Islet precursor cell (in vitro differentiated cells): Measurements from ENCODE around the gene WDR82.
A peak's percentile ranks its signal among the peaks of the same experiment; 100 is the strongest.

Experiments used
- DNase-seq: peaks from one replicate; pipeline ENCODE4 v3.0.0-alpha.2; 2018

Gene WDR82, protein sequence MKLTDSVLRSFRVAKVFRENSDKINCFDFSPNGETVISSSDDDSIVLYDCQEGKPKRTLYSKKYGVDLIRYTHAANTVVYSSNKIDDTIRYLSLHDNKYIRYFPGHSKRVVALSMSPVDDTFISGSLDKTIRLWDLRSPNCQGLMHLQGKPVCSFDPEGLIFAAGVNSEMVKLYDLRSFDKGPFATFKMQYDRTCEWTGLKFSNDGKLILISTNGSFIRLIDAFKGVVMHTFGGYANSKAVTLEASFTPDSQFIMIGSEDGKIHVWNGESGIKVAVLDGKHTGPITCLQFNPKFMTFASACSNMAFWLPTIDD

DNA sequence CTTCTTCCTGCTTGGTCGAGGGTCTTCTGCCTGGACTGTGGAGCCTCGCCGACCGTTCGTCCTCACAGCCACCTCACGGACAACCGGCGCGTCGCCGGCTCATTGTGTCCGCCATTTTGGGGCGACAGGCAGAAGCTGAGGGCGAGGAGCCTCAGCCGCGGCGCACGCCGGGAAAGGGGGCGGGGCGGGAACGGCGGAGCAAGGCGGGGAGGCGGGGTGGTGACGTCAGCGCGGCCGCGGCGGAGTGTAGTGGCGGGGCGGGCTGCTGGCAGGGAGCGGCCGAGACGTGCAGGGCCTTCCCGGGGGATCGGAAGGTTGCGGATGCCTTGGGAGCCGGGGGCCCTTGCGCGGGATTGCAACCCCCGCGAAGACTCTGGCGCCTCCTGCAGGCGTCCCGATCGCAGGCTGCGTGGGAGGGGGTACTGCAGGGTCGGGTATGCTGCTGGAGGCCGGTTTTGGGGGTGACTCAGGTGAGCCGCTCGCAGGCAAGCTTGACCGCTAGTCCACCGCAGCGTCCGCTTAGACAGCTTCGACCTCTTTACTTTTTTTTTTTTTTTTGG, at the start of gene WDR82:
Gene WDR82 (minus strand): TSS at position 140 of the 560 bp plus-strand sequence. CDS start 288 bp downstream, outside the sequence.
- DNase-seq: peak; percentile 98

DNA sequence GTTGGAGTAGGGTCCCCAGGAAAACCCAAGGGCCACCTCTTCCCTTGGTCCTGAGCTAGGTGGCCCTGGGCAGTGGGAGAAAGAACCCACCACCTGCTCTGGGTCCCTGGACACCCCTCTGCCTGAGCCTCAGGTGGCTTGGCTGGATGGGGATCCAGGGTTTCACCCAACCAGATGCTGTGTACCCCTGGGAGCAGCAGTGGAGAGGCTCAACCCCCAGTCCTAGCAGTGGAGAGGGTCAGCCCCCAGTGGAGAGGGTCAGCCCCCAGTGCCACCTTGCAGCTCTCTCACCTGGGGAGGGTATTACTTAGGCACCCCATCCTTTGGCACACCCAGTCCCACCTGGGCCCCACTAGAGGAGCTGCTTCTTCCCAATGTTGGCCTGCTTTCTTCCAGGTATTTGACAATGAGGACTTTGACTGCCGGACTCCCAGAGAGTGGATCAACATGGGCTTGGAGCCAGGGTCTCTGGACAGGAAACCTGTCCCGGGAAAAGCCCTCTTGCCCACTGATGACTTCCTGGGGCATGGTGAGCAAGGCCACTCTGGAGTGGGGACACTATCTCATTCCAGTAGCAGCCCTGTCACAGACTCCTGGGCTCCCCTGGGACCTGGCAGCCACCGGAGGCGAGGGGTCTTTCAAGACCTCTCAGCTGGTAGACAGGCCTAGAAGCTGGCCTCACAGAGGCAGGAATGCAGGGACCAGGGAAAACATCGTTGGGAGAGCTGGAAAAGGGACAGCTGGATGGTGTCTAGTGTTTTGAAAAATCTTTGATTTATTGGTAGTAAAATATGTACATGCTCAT, 49.2 kb upstream of the WDR82 start:
- DNase-seq: no peak

DNA sequence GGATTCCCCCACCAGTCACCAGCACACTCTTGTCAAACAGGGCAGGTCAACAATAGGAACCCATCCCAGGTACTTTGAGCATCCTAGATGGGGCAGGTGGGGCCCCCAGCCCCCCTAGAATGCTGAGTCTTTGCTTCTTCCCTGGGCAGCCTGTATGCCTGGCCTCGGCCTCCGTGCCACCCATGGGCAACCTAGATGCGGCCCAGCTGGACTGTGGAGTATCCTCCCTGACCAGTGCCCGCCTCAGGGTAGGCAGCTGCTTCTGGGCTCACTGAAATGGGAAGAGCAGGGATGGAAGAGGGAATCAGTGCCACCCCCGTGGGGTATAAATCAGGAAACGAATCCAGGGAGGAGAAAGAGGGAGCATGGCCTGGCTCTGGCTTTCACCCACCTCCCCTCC, 48.5 kb upstream of the WDR82 start:
- no peak for DNase-seq

DNA sequence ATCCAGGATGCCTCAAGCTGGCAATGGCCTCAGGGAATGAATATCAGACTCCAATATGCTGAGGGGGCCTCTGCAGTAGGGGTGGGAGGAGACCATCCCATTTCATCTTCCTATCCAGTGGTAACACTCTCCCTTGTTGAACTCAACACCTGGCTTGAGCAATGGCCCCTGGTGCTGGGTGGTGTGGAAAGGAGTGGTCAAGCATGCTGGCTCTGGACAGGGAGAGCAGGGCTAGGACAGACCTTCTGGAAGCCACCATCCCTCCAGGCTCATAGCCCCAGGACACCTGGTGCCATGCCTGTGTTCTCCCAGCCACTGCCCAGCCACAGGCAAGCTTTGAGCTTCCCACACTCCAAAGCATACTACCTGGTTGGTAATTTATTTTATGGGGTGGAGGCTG, 47.2 kb upstream of the WDR82 start:
- no peak for DNase-seq

DNA sequence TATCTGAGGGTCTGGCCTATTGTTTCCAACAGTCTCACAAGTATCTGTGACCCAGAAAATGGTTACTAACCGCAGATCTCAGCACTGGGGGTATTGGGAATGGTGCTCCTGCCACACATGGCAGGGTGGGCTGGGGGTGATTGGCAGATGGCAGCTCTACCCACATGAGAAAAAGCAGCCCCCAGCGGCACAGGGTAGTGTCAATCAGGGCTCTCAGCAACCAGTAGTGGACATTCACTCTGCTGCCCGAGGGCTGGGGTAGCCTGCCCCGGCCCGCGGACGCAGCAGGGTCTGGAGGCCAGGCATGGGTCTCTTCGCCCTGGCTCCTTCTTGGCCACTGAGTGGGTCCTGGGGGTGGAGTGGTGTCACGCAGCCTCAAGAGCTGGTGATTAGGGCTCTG, 46.2 kb upstream of the WDR82 start:
- DNase-seq: no peak

DNA sequence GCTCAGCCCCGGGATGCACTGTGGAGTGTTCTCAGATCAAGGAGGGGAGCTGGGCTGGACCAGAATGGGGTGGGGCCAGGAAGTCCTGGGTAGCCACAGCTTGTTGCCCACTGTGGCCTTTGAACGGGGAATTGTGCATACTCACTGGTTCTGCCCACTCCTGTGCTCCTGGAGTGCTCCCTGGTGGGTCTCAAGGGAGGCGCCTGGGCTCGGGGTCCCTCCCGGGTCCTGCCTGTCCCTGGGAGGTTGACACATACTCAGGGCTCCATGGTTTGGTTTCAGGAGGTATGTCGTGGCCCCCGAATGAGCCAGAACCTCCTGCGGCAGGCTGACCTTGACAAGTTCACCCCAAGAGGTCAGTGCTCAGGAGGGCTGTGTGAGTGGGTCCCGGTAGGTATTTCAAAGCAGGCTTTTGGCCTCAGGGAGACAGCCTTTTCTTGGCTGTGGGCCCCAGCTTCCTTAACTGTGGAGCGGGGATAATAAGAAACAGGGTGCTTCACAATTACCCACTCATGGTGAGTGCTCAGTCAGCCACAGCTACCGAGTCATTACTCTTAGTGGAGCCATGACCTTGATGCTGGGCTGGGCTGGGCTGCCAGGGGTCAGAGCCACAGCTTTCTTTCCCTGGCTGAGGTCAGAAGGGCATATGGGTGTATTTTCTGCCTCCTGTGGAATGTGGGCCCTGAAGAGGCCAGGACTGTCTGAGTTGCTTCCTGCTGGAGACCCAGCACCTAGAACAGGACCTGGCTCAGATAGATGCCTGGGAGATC, 45.3 kb upstream of the WDR82 start:
- peak; percentile 72 for DNase-seq

DNA sequence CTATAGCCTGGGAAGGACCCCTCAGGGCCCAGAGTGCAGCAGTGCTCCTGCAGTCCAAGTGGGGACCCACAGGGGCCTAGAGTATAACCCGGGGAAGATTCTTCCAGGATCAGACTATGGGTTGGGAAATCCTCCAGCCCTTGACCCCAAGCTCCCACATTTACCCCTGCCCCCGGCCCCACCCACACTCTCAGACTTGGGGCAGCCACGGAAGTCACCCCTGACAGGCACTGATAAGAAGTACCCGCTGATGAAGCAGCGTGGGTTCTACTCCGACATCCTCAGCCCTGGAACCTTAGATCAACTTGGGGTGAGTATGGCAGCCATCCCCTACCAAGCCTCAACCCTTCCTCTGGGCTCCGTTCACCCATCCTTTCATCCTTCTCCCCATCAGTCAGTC, 44.0 kb upstream of the WDR82 start:
- no peak for DNase-seq

DNA sequence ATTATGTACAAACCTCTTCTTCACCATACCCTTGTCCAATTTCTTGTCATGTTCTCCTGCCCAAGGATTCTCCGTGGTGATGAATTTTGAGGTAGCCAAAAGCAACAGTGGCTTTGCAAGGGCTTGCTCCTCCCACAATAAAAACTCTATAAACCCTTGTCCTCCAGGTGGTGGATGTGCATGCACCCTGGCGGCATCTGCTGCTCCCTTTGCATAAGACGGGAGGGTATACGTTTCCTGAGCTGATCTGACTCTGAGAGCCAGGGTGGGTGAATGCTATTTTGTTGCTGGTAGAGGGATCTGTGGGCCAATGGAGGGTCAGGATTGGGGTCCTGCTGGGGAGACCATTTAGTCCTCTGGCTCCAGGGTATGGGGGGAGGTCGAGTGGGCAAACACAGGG, 43.0 kb upstream of the WDR82 start:
- DNase-seq: no peak

DNA sequence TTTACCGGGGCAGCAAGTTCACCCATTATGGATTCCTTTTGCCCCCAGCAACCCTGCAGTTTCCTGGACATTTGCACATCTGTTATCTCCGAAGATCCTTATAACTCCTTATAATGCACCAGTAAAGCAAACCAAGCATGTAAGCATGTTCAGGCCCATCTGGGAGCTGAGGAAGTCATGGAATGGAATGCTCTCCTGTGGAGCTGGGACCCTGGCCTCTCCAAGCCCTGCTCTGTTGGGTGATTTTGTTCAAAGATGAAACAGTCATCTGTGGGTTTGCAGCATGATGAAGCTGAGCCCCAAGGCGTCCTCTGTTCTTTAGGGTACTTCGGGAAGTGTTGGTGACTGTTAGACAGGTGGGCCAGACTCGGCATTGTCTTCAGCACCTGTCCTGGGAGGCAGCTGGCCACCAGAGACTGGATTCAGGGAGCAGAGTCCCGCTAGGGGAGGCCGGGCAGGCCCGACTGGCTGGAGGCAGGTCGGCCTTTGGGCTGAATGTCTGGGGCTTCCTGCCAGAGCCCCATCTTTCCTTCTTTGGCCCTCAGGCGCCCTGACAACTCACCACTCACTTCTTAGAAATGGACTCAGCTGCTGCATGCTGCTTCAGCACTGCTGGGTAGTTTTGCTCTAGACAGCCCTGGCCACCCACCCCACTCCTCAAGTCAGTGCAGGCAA, 41.6 kb upstream of the WDR82 start:
- DNase-seq: no peak

DNA sequence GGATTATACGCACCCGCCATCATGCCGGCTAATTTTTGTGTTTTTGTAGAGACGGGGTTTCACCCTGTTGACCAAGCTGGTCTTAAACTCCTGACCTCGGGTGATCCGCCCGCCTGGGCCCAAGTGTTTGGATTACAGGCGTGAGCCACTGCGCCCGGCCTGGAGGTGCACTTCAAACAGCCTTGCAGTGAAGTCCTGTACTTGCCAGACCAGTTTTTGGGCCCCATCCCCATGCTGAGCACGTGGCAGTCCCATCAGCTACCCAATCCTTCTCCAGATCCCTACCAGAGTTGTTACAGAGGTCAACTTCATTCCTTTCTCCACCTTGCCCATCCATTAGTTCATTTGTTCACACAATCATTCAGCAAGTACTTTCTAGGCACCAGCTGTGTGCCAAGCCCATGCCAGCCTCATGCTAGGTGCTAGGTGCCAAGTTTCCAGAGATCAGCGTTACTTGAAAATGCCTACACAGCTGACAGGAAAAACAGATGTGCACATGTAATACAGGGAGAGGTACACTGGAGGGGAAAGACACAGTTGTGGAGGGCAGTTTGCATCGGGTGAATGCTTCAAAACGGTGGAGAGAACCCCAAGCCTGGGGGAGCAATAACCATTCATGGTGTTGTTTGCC, 39.9 kb upstream of the WDR82 start:
- DNase-seq: no peak

DNA sequence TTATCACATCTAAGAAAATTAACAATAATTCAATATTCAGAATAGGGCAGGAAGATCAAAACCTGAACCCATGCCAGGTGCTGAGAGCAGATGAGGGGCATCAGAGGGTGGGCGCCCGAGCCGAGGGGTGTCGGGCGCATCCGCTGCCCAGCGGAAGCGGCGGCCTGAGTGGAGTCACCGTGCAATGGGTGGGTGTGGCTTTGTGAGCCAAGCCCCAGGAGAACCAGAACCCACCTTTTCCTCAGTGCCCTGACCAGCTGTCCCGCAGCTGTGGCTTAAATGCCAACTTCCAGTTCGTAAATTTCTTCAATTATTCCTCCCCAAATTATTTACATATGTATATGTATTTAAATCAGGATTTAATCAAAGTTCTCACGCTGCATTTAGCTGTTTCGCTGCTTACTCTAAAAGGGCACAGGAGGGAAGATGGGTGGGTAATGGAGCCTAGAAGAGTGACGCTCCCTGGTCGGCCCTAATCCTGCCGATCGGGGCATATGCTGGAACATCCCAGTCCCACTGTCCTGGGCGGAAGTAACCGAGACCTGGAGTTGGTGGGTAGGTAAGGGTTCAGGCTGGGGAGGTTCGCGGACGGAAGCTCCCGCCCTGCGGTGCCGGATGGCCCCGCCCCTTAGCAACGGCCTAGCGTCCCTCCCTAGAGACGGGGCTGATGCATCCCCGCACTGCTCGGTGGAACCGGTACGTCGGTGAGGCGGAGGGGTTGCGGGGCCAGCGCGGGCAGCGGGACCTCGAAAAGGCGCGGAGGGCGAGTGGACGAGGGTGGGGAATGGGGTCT, 39.0 kb upstream of the WDR82 start:
- peak; percentile 92 for DNase-seq

DNA sequence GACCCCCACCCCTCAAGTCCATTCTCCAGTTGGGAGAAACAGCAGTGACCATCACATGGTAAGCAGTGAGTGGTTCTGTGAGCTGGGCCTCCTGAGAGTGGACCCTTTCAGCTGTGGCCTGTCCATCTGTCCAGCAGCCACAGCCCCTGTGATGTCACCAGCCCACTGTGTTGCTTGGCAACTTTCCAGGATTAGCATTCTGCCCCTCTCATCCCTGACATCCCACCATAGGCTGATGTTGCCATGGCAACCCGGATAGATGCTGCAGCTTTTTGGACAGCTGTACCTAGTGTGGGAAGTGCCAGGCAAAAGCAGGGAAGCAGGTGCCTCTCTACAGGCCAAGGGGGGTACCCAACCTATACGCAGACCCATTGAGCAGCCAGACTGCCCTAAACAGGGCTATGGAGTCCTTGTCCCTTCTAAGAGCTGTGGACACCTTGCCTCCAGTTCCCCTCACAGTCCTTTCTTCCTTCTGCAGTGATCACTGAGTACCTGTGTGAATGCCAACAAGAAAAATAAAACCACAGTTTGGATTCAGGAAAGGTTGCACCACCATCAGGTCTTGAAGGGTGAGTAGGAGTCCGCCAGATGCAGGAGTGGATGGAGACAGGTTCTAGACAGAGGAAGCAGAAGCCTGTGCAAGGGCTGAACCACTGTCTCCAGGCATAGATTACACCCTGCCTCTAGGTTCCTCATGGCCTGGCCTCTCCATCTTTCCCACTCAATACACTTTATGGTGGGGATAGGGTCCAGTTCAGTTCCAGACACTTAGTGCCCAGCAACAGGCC, 37.7 kb upstream of the WDR82 start, which contains the start of gene DNAH1:
Gene DNAH1 (plus strand): TSS at position 343 of the 788 bp plus-strand sequence. CDS start 6,124 bp downstream, outside the sequence.
- no peak for DNase-seq

DNA sequence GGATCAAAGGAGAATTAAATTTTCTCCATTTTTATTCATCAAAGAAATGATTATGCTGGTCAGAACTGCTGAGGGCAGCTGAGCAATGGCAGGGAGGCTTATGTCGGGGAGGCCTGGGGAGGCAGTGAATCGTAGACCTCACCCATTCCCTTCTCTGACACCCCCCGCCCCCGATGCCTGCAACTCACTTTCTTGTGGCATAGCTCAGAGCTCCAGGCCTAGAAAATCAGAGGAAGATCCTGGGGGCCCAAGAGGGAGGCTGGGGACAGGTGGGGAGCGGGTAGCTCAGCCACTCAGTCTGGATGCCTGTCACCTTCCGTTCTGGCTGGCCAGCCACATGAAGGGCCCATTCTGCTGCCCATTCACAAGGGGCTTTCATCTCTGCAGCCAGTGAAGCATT, 36.6 kb upstream of the WDR82 start:
- DNase-seq: no peak

DNA sequence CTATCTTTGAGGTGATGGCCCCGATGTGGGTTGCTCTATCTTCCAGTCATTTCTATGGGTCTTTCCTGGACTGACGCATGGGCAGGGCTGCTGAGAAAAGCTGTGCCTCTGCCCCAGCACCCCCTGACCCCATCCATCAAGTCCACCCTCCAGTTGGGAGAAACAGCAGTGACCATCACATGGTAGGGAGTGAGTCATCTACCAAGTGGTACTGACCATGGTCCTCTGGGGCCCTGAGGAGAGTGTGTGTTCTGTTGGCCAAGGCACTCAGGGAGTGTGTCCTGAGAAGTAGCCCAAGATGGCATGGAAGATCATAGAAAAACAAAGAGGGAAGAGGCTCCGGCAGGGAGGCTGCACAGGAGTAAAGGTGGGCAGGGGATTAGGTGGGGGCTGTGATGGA, 36.0 kb upstream of the WDR82 start:
- no peak for DNase-seq

DNA sequence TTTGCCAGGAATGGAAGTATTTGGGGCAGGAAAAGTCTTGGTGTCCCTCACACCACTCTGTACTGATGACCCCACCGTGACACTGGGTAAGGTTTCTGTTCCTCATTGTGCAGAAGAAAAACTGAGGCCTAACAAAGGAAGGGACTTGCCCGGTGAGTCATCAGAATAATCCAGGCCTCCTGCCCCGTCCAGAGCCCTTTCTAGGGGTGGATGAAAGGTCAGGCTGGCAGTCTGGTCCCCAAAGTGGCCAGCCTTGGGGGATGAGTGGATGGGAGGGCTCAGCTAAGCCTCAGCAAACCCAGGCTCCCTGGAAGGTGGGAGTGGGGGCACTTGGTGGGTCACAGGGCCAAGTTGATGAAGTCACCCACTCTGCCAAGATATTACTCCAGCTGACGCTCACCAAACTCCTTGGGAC, 35.3 kb upstream of the WDR82 start:
- DNase-seq: peak; percentile 60

DNA sequence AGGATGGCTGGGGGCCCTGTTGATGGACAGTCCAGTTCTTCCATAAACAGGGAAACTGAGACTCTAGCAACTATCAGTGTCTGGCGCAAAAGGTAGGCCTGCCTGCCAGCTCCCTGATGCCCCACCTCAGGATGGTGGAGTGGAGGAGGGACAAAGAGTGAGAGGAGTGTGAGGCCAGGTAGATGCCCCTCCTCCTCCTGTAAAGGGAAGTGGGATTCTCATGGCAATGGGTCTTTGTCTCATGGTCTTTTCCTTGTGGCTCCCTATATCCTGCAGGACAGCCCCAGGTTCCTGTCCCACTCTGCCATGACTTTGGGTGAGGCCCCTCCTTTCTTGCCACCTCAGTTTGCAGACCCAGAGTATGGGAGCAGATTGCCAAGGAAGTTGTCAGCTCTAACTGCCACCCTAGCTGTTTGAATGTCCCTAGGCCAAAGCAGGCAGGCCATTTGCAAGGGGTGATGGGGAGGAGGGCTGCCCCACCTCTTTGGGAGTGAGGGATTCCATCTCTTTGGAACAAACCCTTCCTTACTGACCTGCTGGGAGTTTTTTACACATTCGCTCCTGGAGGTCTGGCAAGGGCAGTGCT, 34.8 kb upstream of the WDR82 start:
- no peak for DNase-seq

DNA sequence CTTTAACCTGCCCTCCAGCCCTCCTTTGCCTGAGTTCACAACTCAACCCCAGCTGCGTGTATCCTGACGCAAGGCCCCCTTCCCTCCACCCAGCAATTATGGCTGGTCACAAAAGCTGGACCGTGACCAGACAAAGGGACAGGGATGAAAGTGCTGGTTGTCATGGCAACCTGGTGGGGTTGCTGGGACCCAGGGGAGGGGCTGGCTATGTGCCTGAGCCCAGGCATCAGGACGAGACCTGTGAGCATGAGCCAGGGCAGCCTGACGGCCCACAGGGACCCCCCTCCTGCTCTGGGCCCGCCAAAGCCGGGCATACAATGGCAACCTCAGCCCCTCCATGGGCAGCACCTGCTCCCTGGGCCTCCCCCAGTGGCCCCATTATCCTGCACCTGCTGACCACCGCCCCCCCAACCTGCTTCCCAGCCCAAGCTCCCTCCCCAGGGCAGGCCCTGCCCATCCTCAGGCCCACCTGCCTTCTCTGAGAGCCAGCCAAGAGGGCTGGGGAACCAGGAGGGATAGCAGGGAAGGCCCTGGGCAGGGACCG, 33.2 kb upstream of the WDR82 start:
- DNase-seq: no peak

DNA sequence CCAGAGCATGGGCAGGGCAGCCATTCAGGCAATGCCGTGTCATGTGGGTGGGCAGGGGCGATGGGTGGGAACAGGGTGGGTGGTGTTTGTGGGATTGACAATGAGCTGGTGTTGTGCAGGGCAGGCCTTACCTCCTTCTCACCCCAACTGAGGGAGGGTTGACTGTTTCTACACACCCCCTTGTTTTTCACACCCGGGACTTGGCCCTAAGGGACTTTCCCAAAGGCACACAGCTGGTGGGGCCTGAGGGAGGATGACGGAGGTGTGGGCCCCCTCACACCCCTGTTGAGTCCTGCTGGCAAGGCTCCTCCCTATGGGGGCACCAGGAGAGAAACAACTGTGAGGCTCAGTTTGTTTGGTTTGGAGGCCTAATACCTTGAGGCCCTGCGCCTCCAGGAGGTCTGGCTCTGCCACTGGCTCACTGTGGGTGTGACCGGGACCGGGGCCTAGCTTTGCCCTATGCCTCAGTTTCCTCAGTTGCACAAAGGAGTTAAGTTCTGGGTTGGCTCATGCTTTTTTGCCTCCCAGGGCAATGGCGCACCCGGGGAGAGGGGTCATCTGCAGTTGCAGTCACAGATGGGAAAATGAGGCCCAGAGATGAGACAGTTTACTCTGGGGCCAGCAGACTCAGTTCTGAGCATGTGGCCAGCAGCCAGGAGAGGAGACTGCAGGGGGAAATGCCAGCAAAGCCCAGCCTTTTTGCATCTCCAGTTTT, 32.6 kb upstream of the WDR82 start:
- DNase-seq: no peak

DNA sequence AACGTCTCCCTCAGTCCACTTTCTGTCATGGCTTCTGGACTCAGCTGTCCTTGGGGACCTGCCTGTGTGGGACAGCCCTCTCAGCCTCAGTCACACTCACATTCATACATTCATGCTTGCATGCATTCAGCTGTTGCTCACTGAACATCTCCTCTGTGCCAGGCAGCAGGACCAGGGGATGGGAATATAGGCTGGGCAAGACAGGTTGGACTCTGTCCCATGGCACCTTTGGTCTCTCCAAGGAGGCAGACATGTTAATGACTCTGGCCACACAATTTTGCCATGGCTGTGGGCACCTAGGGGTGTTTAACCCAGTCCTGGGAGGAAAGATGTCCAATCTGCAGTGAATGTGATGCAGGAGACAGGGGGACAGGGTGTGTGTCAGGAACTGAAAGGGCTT, 29.9 kb upstream of the WDR82 start:
- no peak for DNase-seq
